GM12878 (cell line): Measurements from ENCODE around the gene ITGAV. TPM values are rescaled to one million over a fixed set of nuclear protein-coding genes. Genes with fewer than 3 reads are reported as not detected.

Experiments used
- ATAC-seq: fragments of 200-7000 bp; cut with Tn5 transposase; 3 replicates; pipeline ENCODE4 v1.9.1; 2020; ENCODE audit warnings: mild to moderate bottlenecking, moderate library complexity
- BruUV-seq: library from RNA; stranded (reverse); fragments of 400-500 nt; replicated peaks from 2 replicates; lab custom pipeline; 2021; lab: Mats Ljungman, UMichigan
- CTCF ChIA-PET: fragments of 300-600 bp; sonication (Branson Sonifier 250); formaldehyde crosslinking; extraction: SDS; loops from one replicate; lab custom pipeline; 2021; ENCODE audit warnings: inconsistent platforms; lab: Yijun Ruan, JAX
- POLR2A ChIA-PET: fragments of 350-600 bp; formaldehyde crosslinking; extraction: SDS; loops from one replicate; lab custom pipeline; 2021; ENCODE audit warnings: inconsistent platforms; lab: Charles Lee
- RAD21 ChIA-PET: fragments of 300-600 bp; sonication (Branson Sonifier 250); formaldehyde crosslinking; loops from one replicate; lab custom pipeline; 2023; ENCODE audit warnings: antibody characterized with exemption; ENCODE audit not compliant: unreplicated experiment; lab: Charles Lee
- SMC1A ChIA-PET: fragments of 300-600 bp; sonication (Branson Sonifier 250); formaldehyde crosslinking; loops from one replicate; lab custom pipeline; 2023; ENCODE audit not compliant: unreplicated experiment, uncharacterized antibody; lab: Charles Lee
- DNase-seq: peaks from one replicate; pipeline ENCODE4 v3.0.0-alpha.2; 2011; ENCODE audit warnings: low read depth, low spot score
- FAIRE-seq: peaks from 3 replicates; lab custom pipeline; 2011; peaks lifted over from hg19 to GRCh38; lab: Jason Lieb, UNC
- H2AFZ ChIP-seq: 2 replicates; pipeline ENCODE4 v1.6.0; 2011; ENCODE audit warnings: low read depth, low read length, control low read depth; ENCODE audit not compliant: control insufficient read depth
- H3K27ac ChIP-seq: 2 replicates; pipeline ENCODE4 v1.5.1; 2011; ENCODE audit warnings: control low read depth; ENCODE audit not compliant: control insufficient read depth, insufficient read depth
- H3K27me3 ChIP-seq, 2 experiments: replicated peaks in 1 of 2; 2 replicates each; pipeline versions ENCODE4 v1.6.0 to v1.6.1; 2011; ENCODE audit warnings: low read length in 1 of 2; ENCODE audit not compliant: control insufficient read depth in 2 of 2, insufficient read depth in 2 of 2
- H3K36me3 ChIP-seq, 2 experiments: 2 replicates each; pipeline ENCODE4 v1.5.1; 2011; ENCODE audit warnings: low read length in 1 of 2; ENCODE audit not compliant: control insufficient read depth in 2 of 2, insufficient read depth in 2 of 2
- H3K4me1 ChIP-seq: 2 replicates; pipeline ENCODE4 v1.6.1; 2011; ENCODE audit warnings: mild to moderate bottlenecking, low read length, moderate library complexity, mixed read lengths; ENCODE audit not compliant: control insufficient read depth, insufficient read depth
- H3K4me2 ChIP-seq: 2 replicates; pipeline ENCODE4 v1.6.0; 2011; ENCODE audit warnings: control low read depth; ENCODE audit not compliant: control insufficient read depth, insufficient read depth
- H3K4me3 ChIP-seq: fragments of 200-600 bp; sonication (generic); 2 replicates; pipeline ENCODE4 v1.5.1; 2016
- H3K79me2 ChIP-seq: 2 replicates; pipeline ENCODE4 v1.6.0; 2011; ENCODE audit warnings: low read length; ENCODE audit not compliant: control insufficient read depth, insufficient read depth
- H3K9ac ChIP-seq: 2 replicates; pipeline ENCODE4 v1.8.0; 2011; ENCODE audit warnings: low read length, control low read depth, mixed read lengths; ENCODE audit not compliant: control insufficient read depth, insufficient read depth
- H3K9me3 ChIP-seq: replicated peaks from 3 replicates; pipeline ENCODE4 v1.5.1; 2011; ENCODE audit warnings: mild to moderate bottlenecking, low read length; ENCODE audit not compliant: control insufficient read depth, insufficient read depth
- H4K20me1 ChIP-seq: 2 replicates; pipeline ENCODE4 v1.6.0; 2011; ENCODE audit not compliant: control insufficient read depth, insufficient read depth
- CBX5 ChIP-seq: sonication (generic); IDR thresholded peaks from 2 replicates; pipeline ENCODE4 v1.6.1; 2016; ENCODE audit warnings: low read depth, moderate library complexity, mild to moderate bottlenecking, inconsistent platforms
- HDAC2 ChIP-seq: fragments of 200-600 bp; sonication (generic); IDR thresholded peaks from 2 replicates; pipeline ENCODE4 v1.6.1; 2017
- IRF4 ChIP-seq: IDR thresholded peaks from 2 replicates; pipeline ENCODE4 v1.6.1; 2011; ENCODE audit warnings: low read depth, low read length
- ZBTB11 ChIP-seq: fragments of 450-650 bp; formaldehyde crosslinking; IDR thresholded peaks from 2 replicates; pipeline ENCODE4 v1.5.0; 2022; ENCODE audit warnings: mild to moderate bottlenecking, missing genetic modification characterization
- ZNF207 ChIP-seq: fragments of 450-650 bp; IDR thresholded peaks from 2 replicates; pipeline ENCODE4 v1.6.1; 2014; ENCODE audit warnings: antibody characterized with exemption, mild to moderate bottlenecking, borderline replicate concordance
- WGBS: methylation state at CpG from one replicate; pipeline ENCODE4 v1.1.6; 2016; ENCODE audit warnings: low lambda C conversion rate; ENCODE audit not compliant: insufficient replicate concordance, insufficient coverage; ENCODE audit errors: missing lambda C conversion rate; 5-methylcytosine and 5-hydroxymethylcytosine counted together
- in situ Hi-C: fragments of 300-500 bp; cut with MboI; formaldehyde crosslinking; loops from 9 replicates; pipeline ENCODE4 v1.14.3; 2018; ENCODE audit warnings: mixed read lengths
- intact Hi-C: fragments of 100-400 bp; cut with micrococcal nuclease; formaldehyde crosslinking; loops from one replicate; pipeline ENCODE4 v1.14.2; 2022; ENCODE audit not compliant: unreplicated experiment
- polyA plus RNA-seq, 11 experiments: library from polyadenylated mRNA; depleted of rRNA in 4 of 11; unstranded in 6 of 11; stranded (reverse) in 5 of 11; fragments of >200 nt; fragmentation: Nextera tagmentation in 4 of 11; fragmentation: Illumina TruSeq in 1 of 11; extraction: Ambion mirVana in 4 of 11; extraction: Trizol in 1 of 11; gene quantifications; 1 replicate in 1 of 11; 2 replicates in 10 of 11; pipeline versions ENCODE4 v1.2.1 to v1.2.3, GENCODE V29; 2011 to 2016; ENCODE audit warnings: inconsistent platforms in 2 of 11, missing spikeins in 2 of 11, low read depth in 1 of 11
- total RNA-seq, 4 experiments: library from RNA; depleted of rRNA in 3 of 4; stranded (reverse); fragments of >200 nt in 3 of 4; fragmentation: Illumina TruSeq in 1 of 4; extraction: Trizol in 1 of 4; gene quantifications; 2 replicates each; pipeline versions ENCODE4 v1.2.1 to v1.2.3, GENCODE V29; 2013 to 2021

ITGAV gene
- total and polyA plus RNA-seq, 10 of the 15 experiments (the other 5 are each of a cell fraction or from before 2014, with no cell fraction given), result 2.1 to 10.8 (median 6.1) TPM

- ATAC-seq, result no peak
- FAIRE-seq, result no peak
- no peak for DNase-seq
- intact Hi-C loops (no loop called here), in situ Hi-C loops (no loop called here)
- no TSS peak for BruUV-seq
- Histone ChIP-seq H2AFZ (no peak overlapping the region), H3K27me3 (no peaks in the 10 kb centered on the region), H3K4me2 (no peak overlapping the region), H3K4me3 (no peak overlapping the region), H3K79me2 (no peaks in the 10 kb centered on the region)
- ChIA-PET POLR2A (no interaction called here), RAD21 (no interaction called here), CTCF (no interaction called here)
- no peak for TF ChIP-seq HDAC2
- no peak for TF ChIP-seq CBX5
- TF ChIP-seq ZBTB11, result no peak
- TF ChIP-seq ZNF207, result no peak
- TF ChIP-seq IRF4, result no peak
- TF ChIP-seq, all 136 proteins: peak for 0
- H3K4me1 ChIP-seq, result no peaks in the 10 kb centered on the region; the same call in 1 of the 2 replicates
- no peak overlapping the region for H3K27ac ChIP-seq
- no peak overlapping the region for H3K9ac ChIP-seq
- WGBS, result 59% methylated on average over 6 of the region's 6 CpGs
- H4K20me1 ChIP-seq, result no peaks in the 10 kb centered on the region
- no peaks in the 10 kb centered on the region for H3K9me3 ChIP-seq
- no peaks in the 10 kb centered on the region for H3K36me3 ChIP-seq
- SMC1A ChIA-PET, result interaction anchor here (0.8 to 1.9 kb wide), 4 partner anchors 9 to 37 kb away, joined by 3 to 5 read pairs (median 3); no protein-coding TSS in a partner anchor
These were observed 28.2 kb upstream of the ITGAV start for GRCh38 chr2:186561467-186562208.
